Naive thymus-derived CD4-positive, alpha-beta T cell (primary cell): ENCODE data around the gene AMPD3. TPM values are rescaled to one million over a fixed set of nuclear protein-coding genes. Genes with fewer than 3 reads are reported as not detected.

ENCODE experiments used
- ATAC-seq: fragments of 150-1000 bp; cut with Tn5 transposase; 2 replicates; pipeline ENCODE4 v1.10.0; 2021; ENCODE audit warnings: mild to moderate bottlenecking, moderate library complexity
- CTCF ChIA-PET: fragments of 350-600 bp; sonication (Branson Sonifier 250); formaldehyde crosslinking; loops from one replicate; lab custom pipeline; 2021; ENCODE audit warnings: antibody characterized with exemption; lab: Charles Lee
- POLR2A ChIA-PET: fragments of 350-600 bp; sonication (Branson Sonifier 250); formaldehyde crosslinking; loops from one replicate; lab custom pipeline; 2021; ENCODE audit warnings: antibody characterized with exemption, inconsistent platforms; lab: Charles Lee
- DNase-seq, 9 donors: peaks; one replicate each; pipeline versions ENCODE4 v3.0.0 to v3.0.0-alpha.2; 2020 to 2022; ENCODE audit warnings: mixed read lengths in 1 of 9
- H3K27ac ChIP-seq: one replicate; pipeline ENCODE4 v1.7.0; 2013; ENCODE audit warnings: mild to moderate bottlenecking, low read depth, low read length, moderate library complexity
- H3K27me3 ChIP-seq, 2 donors: one replicate each; pipeline ENCODE4 v1.7.0; 2013; ENCODE audit warnings: low read length in 2 of 2, mild to moderate bottlenecking in 2 of 2, moderate library complexity in 2 of 2; ENCODE audit not compliant: control insufficient read depth in 2 of 2, insufficient read depth in 2 of 2
- H3K36me3 ChIP-seq, 3 experiments: 1 replicate in 2 of 3; 2 replicates in 1 of 3; pipeline ENCODE4 v1.7.0; 2013; ENCODE audit warnings: low read length in 3 of 3, mild to moderate bottlenecking in 3 of 3, moderate library complexity in 1 of 3; ENCODE audit not compliant: insufficient read depth in 3 of 3, control insufficient read depth in 2 of 3
- H3K4me1 ChIP-seq, 2 donors: one replicate each; pipeline ENCODE4 v1.7.0; 2013; ENCODE audit warnings: low read length in 2 of 2, mild to moderate bottlenecking in 2 of 2, moderate library complexity in 1 of 2; ENCODE audit not compliant: control insufficient read depth in 2 of 2, insufficient read depth in 2 of 2
- H3K4me3 ChIP-seq: 2 replicates; pipeline ENCODE4 v1.7.0; 2013; ENCODE audit warnings: mild to moderate bottlenecking, low read length
- H3K9me3 ChIP-seq, 3 experiments: 1 replicate in 2 of 3; 2 replicates in 1 of 3; pipeline ENCODE4 v1.7.0; 2013; ENCODE audit warnings: low read length in 3 of 3; ENCODE audit not compliant: control insufficient read depth in 2 of 3
- H3K27ac Mint-ChIP-seq, 9 donors: one replicate each; pipeline ENCODE4 v1.8.0; 2020 to 2022; ENCODE audit warnings: mixed read lengths in 9 of 9, mild to moderate bottlenecking in 8 of 9, moderate library complexity in 5 of 9, inconsistent platforms in 2 of 9
- H3K27me3 Mint-ChIP-seq, 5 donors: one replicate each; pipeline ENCODE4 v1.8.0; 2021 to 2022; ENCODE audit warnings: mixed read lengths in 5 of 5, mild to moderate bottlenecking in 1 of 5
- H3K36me3 Mint-ChIP-seq, 5 donors: one replicate each; pipeline ENCODE4 v1.8.0; 2020 to 2022; ENCODE audit warnings: mixed read lengths in 5 of 5, mild to moderate bottlenecking in 3 of 5, inconsistent platforms in 1 of 5
- H3K4me1 Mint-ChIP-seq, 7 donors: one replicate each; pipeline ENCODE4 v1.8.0; 2020 to 2022; ENCODE audit warnings: mixed read lengths in 7 of 7, mild to moderate bottlenecking in 3 of 7, inconsistent platforms in 1 of 7
- H3K4me3 Mint-ChIP-seq, 10 donors: one replicate each; pipeline ENCODE4 v1.8.0; 2020 to 2022; ENCODE audit warnings: mild to moderate bottlenecking in 10 of 10, mixed read lengths in 10 of 10, moderate library complexity in 6 of 10, inconsistent platforms in 2 of 10
- H3K9me3 Mint-ChIP-seq, 11 donors: one replicate each; pipeline ENCODE4 v1.8.0; 2020 to 2022; ENCODE audit warnings: mixed read lengths in 11 of 11, mild to moderate bottlenecking in 4 of 11, inconsistent platforms in 1 of 11, moderate library complexity in 1 of 11
- intact Hi-C, 2 donors: fragments of 100-400 bp; cut with micrococcal nuclease; formaldehyde crosslinking; loops; one replicate each; pipeline ENCODE4 v1.15.1; 2023
- polyA plus RNA-seq, 2 donors: library from polyadenylated mRNA; unstranded; fragments of 300-500 nt; fragmentation: Illumina TruSeq; gene quantifications; one replicate each; pipeline ENCODE4 v1.2.3, GENCODE V29; 2021
- total RNA-seq, 6 experiments: library from RNA in 5 of 6; stranded (reverse) in 5 of 6; gene quantifications; 1 replicate in 5 of 6; 2 replicates in 1 of 6; pipeline ENCODE4 v1.2.3 and lab custom pipeline; 2021 to 2026

AMPD3 gene
- total and polyA plus RNA-seq, 7 experiments from 2014 or later, result 12.9 to 35.1 (median 29.9) TPM

GRCh38 chr11:10537600-10537999 is 82.5 kb downstream of the AMPD3 start:
- Mint-ChIP-seq H3K4me1 (peaks cover 10 to 48% (median 29%) of the 10 kb centered on the region in 7 donors), H3K27ac (no peak overlapping the region), H3K36me3 (peaks cover 0 to 14% (median 9%) of the 10 kb centered on the region in 5 donors), H3K9me3 (no peaks in the 10 kb centered on the region), H3K4me3 (no peak overlapping the region), H3K27me3 (no peaks in the 10 kb centered on the region)
- no peaks in the 10 kb centered on the region for H3K9me3 ChIP-seq
- ChIA-PET CTCF (no interaction called here), POLR2A (no interaction called here)
- intact Hi-C loops, result no loop called here
- DNase-seq, result no peak
- no peak overlapping the region for H3K4me3 ChIP-seq
- no peak for ATAC-seq
- H3K27me3 ChIP-seq, result no peaks in the 10 kb centered on the region
- H3K27ac ChIP-seq, result no peak overlapping the region
- peaks cover 0 to 8% of the 10 kb centered on the region in 2 donors for H3K4me1 ChIP-seq
- peaks cover 0 to 8% (median 0%) of the 10 kb centered on the region in 3 experiments for H3K36me3 ChIP-seq

DNA sequence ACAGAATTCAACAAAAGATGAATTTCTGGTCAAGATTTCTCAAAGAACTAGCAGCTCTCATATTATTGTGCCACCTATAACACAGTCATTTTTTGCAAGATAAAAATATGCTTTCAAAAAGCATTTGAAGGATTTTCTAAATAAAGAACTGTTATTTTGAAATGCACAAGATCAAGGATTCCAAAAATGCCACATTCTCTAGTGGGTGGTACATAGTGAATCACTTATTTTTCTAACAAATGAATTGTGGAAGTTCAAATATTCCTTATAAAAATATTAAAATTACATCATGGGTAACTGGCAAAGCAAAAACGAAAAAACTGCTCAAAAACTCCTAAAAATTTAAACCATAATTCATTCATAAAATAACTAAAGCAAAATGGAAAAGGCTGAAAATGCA is 83.9 kb downstream of the AMPD3 start:
- peaks cover 10 to 48% (median 29%) of the 10 kb centered on the region in 7 donors for H3K4me1 Mint-ChIP-seq
- Histone ChIP-seq H3K9me3 (no peaks in the 10 kb centered on the region), H3K4me3 (no peak overlapping the region), H3K27me3 (no peaks in the 10 kb centered on the region), H3K4me1 (peaks cover 0 to 8% of the 10 kb centered on the region in 2 donors), H3K36me3 (peaks cover 0 to 4% (median 0%) of the 10 kb centered on the region in 3 experiments), H3K27ac (no peak overlapping the region)
- no peak overlapping the region for H3K4me3 Mint-ChIP-seq
- DNase-seq (no peak), ATAC-seq (no peak)
- ChIA-PET CTCF (interaction anchor here (0.7 kb wide), 1 partner anchor 27 kb away, joined by 3 read pairs; no protein-coding TSS in a partner anchor), POLR2A (no interaction called here)
- no peak overlapping the region for H3K27ac Mint-ChIP-seq
- H3K9me3 Mint-ChIP-seq, result no peaks in the 10 kb centered on the region
- peaks cover 0 to 4% (median under 1%) of the 10 kb centered on the region in 5 donors for H3K36me3 Mint-ChIP-seq
- H3K27me3 Mint-ChIP-seq, result no peaks in the 10 kb centered on the region
- intact Hi-C loops, result no loop called here

- peak overlapping the region in 4 of 9 donors; percentile 63 to 88 (median 76) for H3K27ac Mint-ChIP-seq
- ATAC-seq (no peak), DNase-seq (no peak)
- no peaks in the 10 kb centered on the region for H3K27me3 ChIP-seq
- no peak overlapping the region for H3K27ac ChIP-seq
- H3K36me3 Mint-ChIP-seq, result peaks cover 0 to 3% (median 0%) of the 10 kb centered on the region in 5 donors
- H3K9me3 Mint-ChIP-seq, result peaks cover 0 to 2% (median 0%) of the 10 kb centered on the region in 11 donors
- peaks cover 0 to 8% of the 10 kb centered on the region in 2 donors for H3K4me1 ChIP-seq
- peaks cover 0 to 4% (median 0%) of the 10 kb centered on the region in 3 experiments for H3K36me3 ChIP-seq
- peak overlapping the region; percentile 65 to 93 (median 90) for H3K4me3 Mint-ChIP-seq
- ChIA-PET CTCF (interaction anchor here (2.7 kb wide), 1 partner anchor 114 kb away, joined by 11 read pairs; no protein-coding TSS in a partner anchor), POLR2A (no interaction called here)
- intact Hi-C loops, result no loop called here
- no peaks in the 10 kb centered on the region for H3K27me3 Mint-ChIP-seq
- H3K9me3 ChIP-seq, result no peaks in the 10 kb centered on the region
- H3K4me3 ChIP-seq, result no peak overlapping the region
- H3K4me1 Mint-ChIP-seq, result peaks cover 10 to 48% (median 29%) of the 10 kb centered on the region in 7 donors
These were observed 84.3 kb downstream of the AMPD3 start for GRCh38 chr11:10539339-10539738.

DNA sequence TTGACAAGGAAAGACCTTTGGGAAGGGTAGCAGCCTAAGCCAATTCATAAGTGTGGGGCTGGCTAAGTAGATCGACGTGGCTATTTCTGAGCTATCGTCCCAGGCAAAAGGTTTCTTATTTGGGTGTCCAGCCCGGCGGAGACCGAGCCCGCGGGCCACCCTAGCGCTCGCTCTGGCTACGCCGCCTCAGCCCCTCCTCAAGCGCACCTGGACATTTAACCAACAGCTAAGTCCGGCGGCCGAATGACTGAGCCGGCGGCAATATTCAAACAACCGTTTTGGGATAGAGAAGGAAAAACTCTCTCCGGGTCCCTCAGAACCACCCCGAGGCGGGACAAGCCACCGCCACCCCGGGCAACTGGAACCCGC is 85.5 kb downstream of the AMPD3 start:
- Mint-ChIP-seq H3K36me3 (peaks cover 0 to 3% (median 0%) of the 10 kb centered on the region in 5 donors), H3K4me1 (peaks cover 10 to 40% (median 29%) of the 10 kb centered on the region in 7 donors)

DNA sequence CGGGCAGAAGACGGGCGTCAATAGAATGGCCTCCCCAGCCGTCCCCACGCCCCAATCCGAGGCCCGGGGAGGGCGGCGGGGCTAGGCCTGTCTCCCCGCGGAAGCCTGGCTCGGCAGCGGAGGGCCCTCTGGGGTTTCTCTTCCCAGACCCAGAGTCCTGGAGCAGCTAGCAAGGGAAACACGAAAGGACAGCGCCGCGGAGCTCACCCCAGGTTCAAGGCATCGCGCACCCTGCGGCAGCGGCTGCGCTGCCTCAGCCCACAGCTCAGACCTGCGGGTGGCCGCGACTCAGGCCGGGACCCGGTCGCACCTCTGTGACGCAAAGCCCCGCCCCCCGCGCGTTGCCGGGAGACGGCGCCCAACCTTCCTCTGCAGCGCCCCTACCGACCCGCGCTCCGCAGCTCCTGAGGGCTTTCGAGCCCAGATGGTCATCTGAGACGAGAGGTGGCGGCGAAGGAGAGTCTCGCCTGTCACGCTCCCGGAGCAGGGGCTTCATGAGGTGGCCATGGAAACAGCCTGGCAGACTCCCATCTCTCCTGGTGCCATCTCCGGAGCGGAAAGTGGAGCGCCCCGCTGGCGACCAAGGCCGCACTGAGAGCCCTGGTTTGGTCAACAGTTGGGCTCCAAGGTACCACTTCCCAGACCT is 86.0 kb downstream of the AMPD3 start, which contains the start of gene RNF141:
Gene RNF141 (minus strand): TSS at position 273 of the 646 bp plus-strand sequence. CDS start 7,029 bp downstream, outside the sequence.
- Mint-ChIP-seq H3K9me3 (peaks cover 0 to 4% (median 0%) of the 10 kb centered on the region in 11 donors), H3K36me3 (peaks cover 0 to 1% (median 0%) of the 10 kb centered on the region in 5 donors), H3K4me1 (peaks cover 9 to 37% (median 27%) of the 10 kb centered on the region in 7 donors), H3K4me3 (peak within 1 kb of the TSS; percentile 86 to 93 (median 90)), H3K27me3 (no peaks in the 10 kb centered on the region), H3K27ac (peak within 1 kb of the TSS; percentile 68 to 95 (median 86))
- POLR2A ChIA-PET, result interaction anchor here (0.9 to 2.8 kb wide), 10 partner anchors 9 to 268 kb away, joined by 3 to 15 read pairs (median 4); partner anchors contain the start of genes AMPD3, CTR9 and EIF4G2
- peaks cover 0 to 4% (median 0%) of the 10 kb centered on the region in 3 experiments for H3K36me3 ChIP-seq
- ATAC-seq, result peak; percentile 99
- CTCF ChIA-PET, result interaction anchor here (0.7 to 3.6 kb wide), 15 partner anchors 9 to 207 kb away, joined by 3 to 24 read pairs (median 4); no protein-coding TSS in a partner anchor
- H3K4me1 ChIP-seq, result peaks cover 0 to 8% of the 10 kb centered on the region in 2 donors
- H3K27ac ChIP-seq, result peak within 1 kb of the TSS; percentile 90
- no peaks in the 10 kb centered on the region for H3K9me3 ChIP-seq
- DNase-seq, result peak; percentile 87 to 99 (median 94)
- H3K4me3 ChIP-seq, result peak within 1 kb of the TSS; percentile 81
- intact Hi-C loops, result loop anchor here (1.0 to 10.0 kb wide), 19 partner anchors 14 to 1301 kb away; partner anchors contain the start of genes ADM (in 1 of the 2), CTR9 (in 1 of the 2), EIF4G2 (in 1 of the 2) and GALNT18 (in 1 of the 2)
- H3K27me3 ChIP-seq, result no peaks in the 10 kb centered on the region

More for the DNA sequence above, 85.5 kb downstream of the AMPD3 start:
- Histone ChIP-seq H3K9me3 (no peaks in the 10 kb centered on the region), H3K4me1 (peaks cover 0 to 8% of the 10 kb centered on the region in 2 donors), H3K4me3 (peak overlapping the region; percentile 81), H3K27me3 (no peaks in the 10 kb centered on the region), H3K27ac (peak overlapping the region; percentile 90), H3K36me3 (peaks cover 0 to 4% (median 0%) of the 10 kb centered on the region in 3 experiments)
- ChIA-PET CTCF (interaction anchor here (0.5 to 3.6 kb wide), 14 partner anchors 9 to 1353 kb away, joined by 3 to 24 read pairs (median 4); no protein-coding TSS in a partner anchor), POLR2A (interaction anchor here (0.7 to 2.8 kb wide), 11 partner anchors 9 to 268 kb away, joined by 3 to 15 read pairs (median 4); partner anchors contain the start of genes AMPD3, CTR9 and EIF4G2)
- peaks cover 0 to 4% (median 0%) of the 10 kb centered on the region in 11 donors for H3K9me3 Mint-ChIP-seq
- H3K27ac Mint-ChIP-seq, result peak overlapping the region; percentile 68 to 95 (median 86)
- H3K4me3 Mint-ChIP-seq, result peak overlapping the region; percentile 86 to 93 (median 90)
- ATAC-seq (peak; percentile 2), DNase-seq (no peak)
- intact Hi-C loops, result loop anchor here (2.0 to 10.0 kb wide), 14 partner anchors 14 to 1302 kb away; partner anchors contain the start of genes ADM (in 1 of the 2), EIF4G2 (in 1 of the 2), GALNT18 (in 1 of the 2) and TMEM41B (in 1 of the 2)
- no peaks in the 10 kb centered on the region for H3K27me3 Mint-ChIP-seq

DNA sequence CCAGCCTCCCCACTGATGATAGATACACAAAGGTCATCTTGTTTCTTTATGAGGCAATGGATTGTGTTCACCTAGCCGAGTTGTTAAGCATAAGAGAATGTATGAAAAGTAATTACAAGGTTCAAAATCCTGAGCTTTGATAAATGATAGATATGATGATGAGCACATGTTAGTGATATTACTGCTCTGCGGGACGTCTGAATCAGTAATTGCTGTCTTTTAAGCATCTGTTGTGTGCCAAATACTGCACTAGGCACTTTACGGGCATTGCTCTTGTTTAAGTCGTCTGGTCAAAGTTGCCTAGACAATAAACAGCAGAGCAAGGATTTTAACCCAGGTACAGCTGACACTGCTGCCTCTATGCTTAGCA is 86.5 kb downstream of the AMPD3 start:
- H3K4me1 Mint-ChIP-seq, result peaks cover 8 to 34% (median 22%) of the 10 kb centered on the region in 7 donors

More for the DNA sequence above, 86.5 kb downstream of the AMPD3 start:
- Mint-ChIP-seq H3K4me3 (peak overlapping the region; percentile 86 to 93 (median 90)), H3K27ac (peak overlapping the region; percentile 68 to 95 (median 86)), H3K36me3 (no peaks in the 10 kb centered on the region), H3K9me3 (peaks cover 0 to 4% (median 0%) of the 10 kb centered on the region in 11 donors), H3K27me3 (no peaks in the 10 kb centered on the region)
- Histone ChIP-seq H3K4me1 (peaks cover 0 to 8% of the 10 kb centered on the region in 2 donors), H3K27ac (peak overlapping the region; percentile 90), H3K9me3 (no peaks in the 10 kb centered on the region), H3K36me3 (peaks cover 0 to 4% (median 0%) of the 10 kb centered on the region in 3 experiments), H3K4me3 (peak overlapping the region; percentile 81), H3K27me3 (no peaks in the 10 kb centered on the region)
- no peak for DNase-seq
- POLR2A ChIA-PET, result interaction anchor here (0.9 to 2.8 kb wide), 7 partner anchors 10 to 267 kb away, joined by 3 to 15 read pairs (median 5); partner anchors contain the start of genes AMPD3, CTR9 and EIF4G2
- intact Hi-C loops, result loop anchor here (1.0 to 10.0 kb wide), 19 partner anchors 15 to 1301 kb away; partner anchors contain the start of genes ADM (in 1 of the 2), CTR9 (in 1 of the 2), EIF4G2 (in 1 of the 2) and GALNT18 (in 1 of the 2)
- no peak for ATAC-seq
- CTCF ChIA-PET, result interaction anchor here (0.7 to 3.6 kb wide), 11 partner anchors 10 to 207 kb away, joined by 3 to 24 read pairs (median 3); no protein-coding TSS in a partner anchor
